ENCODE data around the gene PDIK1L. TPM values are rescaled to one million over a fixed set of nuclear protein-coding genes. Genes with fewer than 3 reads are reported as not detected.

PDIK1L gene
- total and polyA plus RNA-seq, 5 donors: 1.1 to 5.2 (median 4.5) TPM

- intact Hi-C loops (cut with DNase I): no loop called here
- no peak overlapping the region for H3K4me3 ChIP-seq (ENCODE audit: low read length)
- no peak overlapping the region for H3K27ac ChIP-seq (ENCODE audit: low read length)
- no peaks in the 10 kb centered on the region for H3K27me3 ChIP-seq (ENCODE audit: control insufficient read depth, insufficient read depth)
- WGBS: 89% methylated on average over 7 of the region's 7 CpGs
- no peaks in the 10 kb centered on the region for H3K9me3 ChIP-seq (ENCODE audit: control insufficient read depth, low read length)
- H3K4me1 ChIP-seq (ENCODE audit: control insufficient read depth, insufficient read depth, low read length): no peaks in the 10 kb centered on the region
- ATAC-seq: peak in 1 of 2 donors; percentile 66
- no peak for DNase-seq
Observed at GRCh38 chr1:26122988-26123973, 11.7 kb downstream of the PDIK1L start.

DNA sequence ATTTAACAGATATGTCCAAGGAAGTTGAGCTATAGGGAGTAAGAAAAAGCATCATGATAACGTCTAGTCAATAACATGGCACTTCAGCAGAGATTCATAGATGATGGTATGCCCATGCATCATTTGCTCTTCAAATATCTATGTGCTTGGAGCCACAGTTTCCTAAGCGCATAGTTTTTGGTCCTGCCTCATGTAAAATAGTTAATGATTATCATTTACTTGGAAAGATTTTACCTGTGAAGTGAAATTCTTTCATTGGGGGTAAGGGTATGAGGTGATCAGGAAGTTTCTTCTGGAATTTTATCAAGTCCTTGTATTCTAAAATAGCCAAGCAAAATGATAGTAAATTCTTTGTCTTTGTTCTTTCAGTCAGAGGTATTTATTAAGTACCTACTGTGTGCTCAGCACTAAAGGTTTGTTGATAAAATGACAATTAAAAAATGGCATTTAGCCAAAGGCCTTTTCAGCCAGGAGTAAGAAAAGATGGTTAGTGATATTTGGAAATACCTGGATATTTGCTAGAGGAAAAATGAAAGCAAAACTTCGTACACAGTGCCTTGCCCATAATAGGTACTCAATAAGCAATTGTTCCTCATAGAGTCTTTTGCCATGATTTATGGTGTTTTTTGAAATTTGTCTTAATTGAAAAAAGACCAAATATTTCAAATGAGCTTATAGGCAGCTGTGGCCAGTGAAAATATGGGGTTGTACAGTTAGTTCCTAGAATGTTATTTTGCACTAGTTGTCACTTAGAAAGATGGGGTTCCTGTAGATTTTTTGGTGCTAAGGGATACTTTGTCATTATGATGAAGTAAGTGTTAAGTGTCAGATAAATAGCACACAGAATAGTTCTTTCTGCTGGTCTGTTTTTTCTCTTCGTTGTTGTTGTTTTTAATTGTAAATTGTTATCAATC, 13.1 kb downstream of the PDIK1L start:
- intact Hi-C loops (cut with DNase I): no loop called here
- Histone ChIP-seq H3K27me3 (ENCODE audit: control insufficient read depth, insufficient read depth) (no peaks in the 10 kb centered on the region), H3K4me3 (ENCODE audit: low read length) (no peak overlapping the region), H3K27ac (ENCODE audit: low read length) (no peak overlapping the region), H3K9me3 (ENCODE audit: control insufficient read depth, low read length) (no peaks in the 10 kb centered on the region), H3K4me1 (ENCODE audit: control insufficient read depth, insufficient read depth, low read length) (no peaks in the 10 kb centered on the region)
- 82% methylated on average over 4 of the region's 4 CpGs for WGBS
- DNase-seq (no peak), ATAC-seq (no peak)

GRCh38 chr1:26125382-26125781, 13.8 kb downstream of the PDIK1L start:
- intact Hi-C loops (cut with DNase I): no loop called here
- H3K9me3 ChIP-seq (ENCODE audit: control insufficient read depth, low read length): no peaks in the 10 kb centered on the region
- no peaks in the 10 kb centered on the region for H3K4me1 ChIP-seq (ENCODE audit: control insufficient read depth, insufficient read depth, low read length)
- no peak overlapping the region for H3K4me3 ChIP-seq (ENCODE audit: low read length)
- no peaks in the 10 kb centered on the region for H3K27me3 ChIP-seq (ENCODE audit: control insufficient read depth, insufficient read depth)
- ATAC-seq: no peak
- H3K27ac ChIP-seq (ENCODE audit: low read length): no peak overlapping the region
- no peak for DNase-seq

GRCh38 chr1:26125946-26126320, 14.3 kb downstream of the PDIK1L start:
- H3K9me3 ChIP-seq (ENCODE audit: control insufficient read depth, low read length): no peaks in the 10 kb centered on the region
- no peak for ATAC-seq
- no peak for DNase-seq
- no peak overlapping the region for H3K27ac ChIP-seq (ENCODE audit: low read length)
- no peak overlapping the region for H3K4me3 ChIP-seq (ENCODE audit: low read length)
- WGBS: 67% methylated on average over 1 of the region's 1 CpG
- H3K4me1 ChIP-seq (ENCODE audit: control insufficient read depth, insufficient read depth, low read length): no peaks in the 10 kb centered on the region
- no peaks in the 10 kb centered on the region for H3K27me3 ChIP-seq (ENCODE audit: control insufficient read depth, insufficient read depth)
- intact Hi-C loops (cut with DNase I): no loop called here

GRCh38 chr1:26126321-26127084, 14.9 kb downstream of the PDIK1L start:
- DNase-seq (no peak), ATAC-seq (peak; percentile 56 to 57)
- Histone ChIP-seq H3K9me3 (ENCODE audit: control insufficient read depth, low read length) (no peaks in the 10 kb centered on the region), H3K4me3 (ENCODE audit: low read length) (no peak overlapping the region), H3K27me3 (ENCODE audit: control insufficient read depth, insufficient read depth) (no peaks in the 10 kb centered on the region), H3K27ac (ENCODE audit: low read length) (no peak overlapping the region), H3K4me1 (ENCODE audit: control insufficient read depth, insufficient read depth, low read length) (no peaks in the 10 kb centered on the region)
- intact Hi-C loops (cut with DNase I): no loop called here
- 66% methylated on average over 9 of the region's 9 CpGs for WGBS

- Histone ChIP-seq H3K27ac (ENCODE audit: low read length) (peak overlapping the region; percentile 13), H3K27me3 (ENCODE audit: control insufficient read depth, insufficient read depth) (no peaks in the 10 kb centered on the region), H3K4me3 (ENCODE audit: low read length) (no peak overlapping the region), H3K9me3 (ENCODE audit: control insufficient read depth, low read length) (no peaks in the 10 kb centered on the region), H3K4me1 (ENCODE audit: control insufficient read depth, insufficient read depth, low read length) (no peaks in the 10 kb centered on the region)
- ATAC-seq (peak in 1 of 2 donors; percentile 57), DNase-seq (no peak)
- intact Hi-C loops (cut with DNase I): no loop called here
- WGBS: 48% methylated on average over 13 of the region's 13 CpGs
Observed at GRCh38 chr1:26127235-26128163, 15.9 kb downstream of the PDIK1L start.

GRCh38 chr1:26129778-26130177, 18.2 kb downstream of the PDIK1L start:
- 91% methylated on average over 4 of the region's 4 CpGs for WGBS
- Histone ChIP-seq H3K9me3 (ENCODE audit: control insufficient read depth, low read length) (no peaks in the 10 kb centered on the region), H3K27me3 (ENCODE audit: control insufficient read depth, insufficient read depth) (no peaks in the 10 kb centered on the region), H3K4me1 (ENCODE audit: control insufficient read depth, insufficient read depth, low read length) (no peaks in the 10 kb centered on the region), H3K4me3 (ENCODE audit: low read length) (no peak overlapping the region), H3K27ac (ENCODE audit: low read length) (no peak overlapping the region)
- ATAC-seq: no peak
- intact Hi-C loops (cut with DNase I): no loop called here
- DNase-seq: no peak

DNA sequence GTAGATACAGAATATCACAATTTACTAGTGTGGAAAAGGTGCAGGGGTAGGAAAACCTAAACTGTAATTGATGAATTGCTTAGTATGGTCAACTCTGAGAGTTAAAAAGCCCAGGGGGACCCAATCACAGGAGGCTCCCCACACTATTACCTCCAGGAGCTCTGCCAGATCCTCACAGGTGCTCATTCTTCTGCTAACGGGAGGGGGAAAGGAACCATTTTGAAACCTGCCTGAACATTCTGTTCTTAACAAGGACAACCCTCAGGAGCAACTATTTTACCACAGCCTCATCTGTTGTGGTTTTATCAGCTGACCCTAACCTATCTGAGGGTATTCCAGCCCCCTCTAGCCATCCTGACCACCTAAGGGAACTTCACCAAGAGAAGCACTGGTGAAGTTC, 19.1 kb downstream of the PDIK1L start:
- Histone ChIP-seq H3K27ac (ENCODE audit: low read length) (no peak overlapping the region), H3K9me3 (ENCODE audit: control insufficient read depth, low read length) (no peaks in the 10 kb centered on the region), H3K4me3 (ENCODE audit: low read length) (no peak overlapping the region), H3K27me3 (ENCODE audit: control insufficient read depth, insufficient read depth) (no peaks in the 10 kb centered on the region), H3K4me1 (ENCODE audit: control insufficient read depth, insufficient read depth, low read length) (no peaks in the 10 kb centered on the region)
- WGBS: 64% methylated on average over 1 of the region's 1 CpG
- DNase-seq (no peak), ATAC-seq (no peak)
- intact Hi-C loops (cut with DNase I): no loop called here

- H3K4me3 ChIP-seq (ENCODE audit: low read length): no peak overlapping the region
- no peak for DNase-seq
- H3K9me3 ChIP-seq (ENCODE audit: control insufficient read depth, low read length): no peaks in the 10 kb centered on the region
- ATAC-seq: no peak
- no peaks in the 10 kb centered on the region for H3K4me1 ChIP-seq (ENCODE audit: control insufficient read depth, insufficient read depth, low read length)
- H3K27me3 ChIP-seq (ENCODE audit: control insufficient read depth, insufficient read depth): no peaks in the 10 kb centered on the region
- H3K27ac ChIP-seq (ENCODE audit: low read length): no peak overlapping the region
- 82% methylated on average over 5 of the region's 5 CpGs for WGBS
- intact Hi-C loops (cut with DNase I): no loop called here
Observed at GRCh38 chr1:26132128-26132833, 20.7 kb downstream of the PDIK1L start.
